GM23338 (cell line): ENCODE results near the gene RAB40C. TPM values are rescaled to one million over a fixed set of nuclear protein-coding genes. Genes with fewer than 3 reads are reported as not detected.

ENCODE experiments used
- ATAC-seq: fragments of 200-7000 bp; cut with Tn5 transposase; 3 replicates; pipeline ENCODE4 v1.9.1; 2020
- DNase-seq: peaks from one replicate; pipeline ENCODE4 v3.0.0-alpha.2; 2015; ENCODE audit warnings: low spot score
- H2AFZ ChIP-seq: fragments of 200-600 bp; sonication (generic); 2 replicates; pipeline ENCODE4 v1.8.0; 2016; ENCODE audit warnings: antibody characterized with exemption, mild to moderate bottlenecking, moderate library complexity
- H3F3A ChIP-seq: fragments of 200-600 bp; sonication (generic); replicated peaks from 2 replicates; pipeline ENCODE4 v1.8.0; 2017; ENCODE audit warnings: antibody characterized with exemption, mixed run types, low read depth
- H3K27ac ChIP-seq: fragments of 200-600 bp; sonication (generic); 2 replicates; pipeline ENCODE4 v1.6.1; 2016; ENCODE audit warnings: low read depth
- H3K27me3 ChIP-seq: fragments of 200-600 bp; sonication (generic); 2 replicates; pipeline ENCODE4 v1.8.0; 2016; ENCODE audit warnings: mild to moderate bottlenecking, mixed run types, moderate library complexity; ENCODE audit not compliant: insufficient read depth
- H3K36me3 ChIP-seq: fragments of 200-600 bp; sonication (generic); 2 replicates; pipeline ENCODE4 v1.8.0; 2016; ENCODE audit warnings: mild to moderate bottlenecking; ENCODE audit not compliant: insufficient read depth
- H3K4me1 ChIP-seq: fragments of 200-600 bp; sonication (generic); 2 replicates; pipeline ENCODE4 v1.8.0; 2016; ENCODE audit warnings: mild to moderate bottlenecking, moderate library complexity; ENCODE audit not compliant: insufficient read depth
- H3K4me2 ChIP-seq: fragments of 200-600 bp; sonication (generic); 2 replicates; pipeline ENCODE4 v1.7.1; 2017; ENCODE audit warnings: mixed run types
- H3K4me3 ChIP-seq: fragments of 200-600 bp; sonication (generic); 2 replicates; pipeline ENCODE4 v1.6.1; 2016; ENCODE audit warnings: mixed run types
- H3K79me2 ChIP-seq: fragments of 200-600 bp; sonication (generic); replicated peaks from 2 replicates; pipeline ENCODE4 v1.8.0; 2017; ENCODE audit warnings: mild to moderate bottlenecking; ENCODE audit not compliant: insufficient read depth
- H3K9me2 ChIP-seq: fragments of 200-600 bp; sonication (generic); 2 replicates; pipeline ENCODE4 v1.8.0; 2017; ENCODE audit not compliant: insufficient read depth
- H4K20me1 ChIP-seq: fragments of 200-600 bp; sonication (generic); replicated peaks from 2 replicates; pipeline ENCODE4 v1.8.0; 2017; ENCODE audit warnings: mild to moderate bottlenecking; ENCODE audit not compliant: insufficient read depth
- H3K27ac Mint-ChIP-seq: 2 replicates; pipeline ENCODE4 v1.8.0; 2020; ENCODE audit warnings: inconsistent platforms, mild to moderate bottlenecking, moderate library complexity, mixed read lengths
- H3K27me3 Mint-ChIP-seq: 3 replicates; pipeline ENCODE4 v1.8.0; 2022; ENCODE audit warnings: low read depth, mild to moderate bottlenecking, moderate library complexity, mixed read lengths, inconsistent platforms; ENCODE audit not compliant: insufficient read depth, poor library complexity
- H3K36me3 Mint-ChIP-seq: 3 replicates; pipeline ENCODE4 v1.8.0; 2021; ENCODE audit warnings: low read depth, mild to moderate bottlenecking, inconsistent platforms, moderate library complexity, mixed read lengths
- H3K4me1 Mint-ChIP-seq: 3 replicates; pipeline ENCODE4 v1.8.0; 2020; ENCODE audit warnings: mild to moderate bottlenecking, inconsistent platforms, mixed read lengths
- H3K4me3 Mint-ChIP-seq: 3 replicates; pipeline ENCODE4 v1.8.0; 2021; ENCODE audit warnings: moderate library complexity, mild to moderate bottlenecking, inconsistent platforms, mixed read lengths
- H3K9me3 Mint-ChIP-seq: 3 replicates; pipeline ENCODE4 v1.8.0; 2020; ENCODE audit warnings: moderate library complexity, mild to moderate bottlenecking, inconsistent platforms, mixed read lengths
- EZH2 ChIP-seq: fragments of 200-600 bp; sonication (generic); IDR thresholded peaks from one replicate; pipeline ENCODE4 v1.8.0; 2017; ENCODE audit warnings: antibody characterized with exemption, mild to moderate bottlenecking, low read depth; ENCODE audit not compliant: unreplicated experiment
- EZH2phosphoT487 ChIP-seq: fragments of 200-600 bp; sonication (generic); IDR thresholded peaks from one replicate; pipeline ENCODE4 v1.8.1; 2018; ENCODE audit warnings: antibody characterized with exemption; ENCODE audit not compliant: unreplicated experiment
- JUNB ChIP-seq: IDR thresholded peaks from one replicate; pipeline ENCODE4 v1.6.1; 2016; ENCODE audit warnings: antibody characterized with exemption; ENCODE audit not compliant: unreplicated experiment
- NANOG ChIP-seq: IDR thresholded peaks from 2 replicates; pipeline ENCODE4 v1.6.1; 2016; ENCODE audit warnings: antibody characterized with exemption, borderline replicate concordance
- ZNF114 ChIP-seq: fragments of 250-450 bp; sonication (Bioruptor Pico); IDR thresholded peaks from 2 replicates; pipeline ENCODE4 v1.5.0; 2020; ENCODE audit warnings: mild to moderate bottlenecking, moderate library complexity
- ZNF331 ChIP-seq: fragments of 250-450 bp; sonication (Bioruptor Pico); IDR thresholded peaks from 2 replicates; pipeline ENCODE4 v1.5.0; 2020; ENCODE audit warnings: low read depth, mild to moderate bottlenecking, moderate library complexity
- ZNF462 ChIP-seq: fragments of 250-450 bp; sonication (Bioruptor Pico); IDR thresholded peaks from 2 replicates; pipeline ENCODE4 v1.5.0; 2020; ENCODE audit warnings: mild to moderate bottlenecking, moderate library complexity
- polyA plus RNA-seq: library from polyadenylated mRNA; unstranded; fragments of >200 nt; fragmentation: Nextera tagmentation; extraction: Ambion mirVana; gene quantifications from 2 replicates; pipeline ENCODE4 v1.2.1, GENCODE V29; 2016
- total RNA-seq: library from RNA; depleted of rRNA; stranded (reverse); fragments of >200 nt; shearing (Covaris generic); gene quantifications from 2 replicates; pipeline ENCODE4 v1.2.3, GENCODE V29; 2014

Gene RAB40C
- total and polyA plus RNA-seq, 2 experiments from 2014 or later, result 11.2 to 24.6 TPM

- Histone ChIP-seq H3K9me2 (no peaks in the 10 kb centered on the region), H3F3A (0 out of 2 replicates have a peak, but pooled peaks cover 6% of the 10 kb centered on the region), H3K36me3 (no peaks in the 10 kb centered on the region), H3K4me1 (peaks cover 24% of the 10 kb centered on the region), H3K4me3 (no peak overlapping the region), H3K27ac (no peak overlapping the region), H4K20me1 (no peaks in the 10 kb centered on the region; the same call in 1 of the 2 replicates), H3K27me3 (no peaks in the 10 kb centered on the region), H3K4me2 (no peak overlapping the region; the same call in 1 of the 2 replicates), H2AFZ (no peak overlapping the region), H3K79me2 (peaks cover 17% of the 10 kb centered on the region; the same call in 1 of the 2 replicates)
- Mint-ChIP-seq H3K27me3 (peaks cover 12% of the 10 kb centered on the region), H3K9me3 (peaks cover 4% of the 10 kb centered on the region; the same call in 2 of the 3 replicates), H3K4me1 (peaks cover 23% of the 10 kb centered on the region), H3K4me3 (peak overlapping the region; percentile 67), H3K27ac (no peak overlapping the region), H3K36me3 (no peaks in the 10 kb centered on the region)
- DNase-seq, result no peak
- ATAC-seq, result no peak
- TF ChIP-seq EZH2phosphoT487, result no peak
- no peak for TF ChIP-seq ZNF114
- no peak for TF ChIP-seq JUNB
- no peak for TF ChIP-seq NANOG
- TF ChIP-seq ZNF331 (CRISPR knock-in tag), result no peak
- no peak for TF ChIP-seq ZNF462 (CRISPR knock-in tag)
- TF ChIP-seq EZH2, result no peak
Observed at GRCh38 chr16:640614-641013, 50.7 kb downstream of the RAB40C start.
